GOT3 (cell line): Measurements from ENCODE around the gene ZBTB20.

Experiments
- DNase-seq: peaks from one replicate; lab custom pipeline; 2025; ENCODE audit warnings: mixed read lengths; lab: John Stamatoyannopoulos, UW

ZBTB20 gene

GRCh38 chr3:114527036-114527644, 619.9 kb downstream of the ZBTB20 start:
- no peak for DNase-seq

DNA sequence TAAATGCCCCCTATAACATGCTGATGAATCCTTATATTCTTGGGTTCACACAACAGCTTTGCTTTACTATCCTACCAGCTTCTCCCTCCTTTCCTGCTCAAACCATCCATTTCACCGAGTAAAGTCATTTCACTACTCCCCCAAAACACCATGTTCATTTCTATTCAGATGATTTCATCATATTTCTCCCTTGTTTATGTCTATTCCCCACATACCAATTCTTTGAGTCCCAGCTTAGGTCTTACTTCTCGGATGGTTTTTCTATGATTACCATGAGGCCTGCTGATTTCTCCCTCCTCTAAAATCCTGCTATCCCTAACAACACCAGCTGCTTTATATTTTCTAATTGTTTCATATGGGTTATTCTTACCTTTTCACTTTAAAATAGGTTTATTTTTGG, 621.8 kb downstream of the ZBTB20 start:
- no peak for DNase-seq

DNA sequence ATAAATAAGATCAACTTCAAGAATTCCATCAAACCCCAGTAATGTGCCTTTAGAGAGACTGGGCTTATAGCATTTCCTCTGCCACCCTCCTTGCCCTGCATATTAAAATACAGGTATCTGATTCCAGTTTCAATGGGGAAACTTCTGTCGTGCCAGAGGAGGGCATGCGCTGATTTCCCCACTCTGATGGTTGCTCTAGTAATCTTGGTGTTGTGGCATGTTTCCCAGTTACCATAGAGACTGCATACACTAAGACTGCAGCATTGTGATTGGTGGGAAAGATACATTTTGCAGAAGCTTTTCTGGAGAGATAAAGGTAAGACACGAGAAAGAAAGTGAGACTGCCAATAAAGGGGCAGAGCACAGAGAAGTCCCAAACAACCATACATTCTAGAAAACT, 627.7 kb downstream of the ZBTB20 start:
- no peak for DNase-seq

DNA sequence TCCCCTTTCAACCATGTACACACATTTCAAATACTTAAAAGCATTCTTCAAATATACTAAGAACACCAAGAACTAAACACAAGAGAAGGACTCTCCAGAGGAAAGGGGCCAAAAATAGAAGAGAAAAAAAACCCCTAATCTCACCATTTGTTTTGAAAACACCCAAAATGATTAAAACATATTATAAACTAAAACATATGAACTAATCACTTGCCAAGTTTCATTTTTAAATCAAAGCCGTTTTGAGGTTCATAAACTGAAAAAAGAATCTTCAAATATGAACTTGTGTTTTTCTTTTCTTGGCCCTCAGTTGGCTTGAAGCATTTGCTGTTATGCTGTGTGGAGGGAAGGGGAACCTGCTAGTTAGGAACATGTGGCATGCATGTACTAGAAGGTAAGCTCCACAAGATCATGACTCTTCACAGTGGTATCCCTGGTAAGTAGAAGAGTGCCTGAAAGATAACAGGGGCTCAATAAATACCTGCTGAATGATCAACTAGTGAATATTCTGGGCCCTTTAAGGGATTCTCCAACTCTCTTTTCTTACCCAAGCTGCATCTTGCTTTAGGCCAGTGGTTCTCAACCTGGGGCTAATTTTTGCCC, 628.8 kb downstream of the ZBTB20 start:
- DNase-seq: no peak

DNA sequence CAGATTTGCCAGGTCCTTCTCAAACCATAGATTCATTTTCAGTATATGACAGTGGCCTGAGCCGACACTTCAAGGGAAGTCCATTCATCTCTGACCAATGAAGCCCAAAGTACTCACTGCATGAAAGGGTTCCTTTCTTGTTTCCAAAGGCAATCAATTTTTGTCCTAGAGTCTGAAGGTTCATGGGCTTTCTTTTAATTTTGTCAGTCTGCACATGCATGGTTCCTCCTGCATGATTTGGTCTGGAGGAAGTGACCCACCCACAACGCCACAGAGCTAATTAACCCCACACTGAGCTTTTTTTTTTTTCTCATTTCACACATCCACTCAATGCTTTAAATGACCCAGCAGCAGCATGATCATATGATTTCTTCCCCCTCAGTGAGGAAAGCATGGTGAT, 636.9 kb downstream of the ZBTB20 start:
- DNase-seq: no peak

- DNase-seq: no peak
Measured at GRCh38 chr3:114509756-114510155, 637.3 kb downstream of the ZBTB20 start.

DNA sequence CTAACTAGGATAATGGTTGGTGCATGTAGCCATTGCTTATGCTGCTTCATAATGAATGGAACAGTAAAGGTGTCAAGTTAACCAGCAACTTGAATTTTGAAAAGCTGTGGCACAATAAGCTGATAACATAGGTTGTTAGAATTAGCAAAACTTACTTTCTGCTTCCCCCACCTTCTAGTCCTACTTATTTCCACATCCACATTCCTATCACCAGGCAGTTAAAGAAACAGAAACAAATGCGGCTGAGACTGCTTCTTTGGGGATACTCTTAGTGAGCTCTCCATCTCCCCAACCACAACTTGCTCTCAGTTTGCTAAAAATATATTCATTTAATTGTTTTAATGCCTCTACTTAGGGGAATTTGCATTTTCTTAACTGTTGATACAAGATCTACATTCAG, 638.1 kb downstream of the ZBTB20 start:
- no peak for DNase-seq

DNA sequence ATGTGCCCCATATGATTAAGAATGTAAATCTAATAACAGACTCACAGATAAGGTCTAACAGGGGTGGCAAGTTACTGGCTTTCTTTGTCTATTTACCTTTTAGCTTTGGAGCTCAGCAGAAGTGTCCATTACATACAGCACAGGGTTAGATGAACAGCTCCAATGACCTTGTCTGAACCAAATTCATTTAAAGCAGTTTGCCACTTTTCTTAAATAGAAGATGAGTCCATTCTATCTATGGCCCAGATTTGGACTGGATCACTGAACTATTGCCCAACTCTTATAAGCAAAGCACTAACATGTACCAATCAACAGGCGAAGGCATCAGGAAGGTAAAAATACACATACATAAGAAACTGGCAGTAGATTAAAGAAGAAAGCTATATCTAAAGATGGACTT, 638.9 kb downstream of the ZBTB20 start:
- no peak for DNase-seq

- no peak for DNase-seq
Measured at GRCh38 chr3:114506591-114507300, 640.3 kb downstream of the ZBTB20 start.

- DNase-seq: no peak
Measured at GRCh38 chr3:114504941-114505628, 642.0 kb downstream of the ZBTB20 start.

GRCh38 chr3:114502204-114502603, 644.9 kb downstream of the ZBTB20 start:
- DNase-seq: no peak

GRCh38 chr3:114499976-114500375, 647.1 kb downstream of the ZBTB20 start:
- no peak for DNase-seq

- no peak for DNase-seq
Measured at GRCh38 chr3:114498539-114499370, 648.3 kb downstream of the ZBTB20 start.

DNA sequence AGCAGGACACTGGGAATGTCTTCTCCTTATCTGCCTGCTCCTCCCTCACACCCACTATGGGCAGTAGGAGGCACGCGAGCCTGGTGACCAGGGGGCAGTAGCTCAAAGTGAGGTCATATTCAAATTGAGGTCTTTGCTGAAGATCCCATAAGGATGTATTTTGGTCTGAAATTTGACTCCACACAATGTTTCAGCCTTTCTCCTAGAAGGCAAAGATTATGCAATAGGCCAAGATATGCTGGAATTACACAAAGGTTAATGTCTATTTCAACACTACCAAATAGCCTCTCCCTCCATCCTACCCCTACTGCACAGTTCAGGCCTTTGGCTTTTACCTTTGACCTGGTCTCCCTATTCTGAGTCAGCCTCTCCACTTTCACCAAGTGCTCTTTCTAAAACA, 650.2 kb downstream of the ZBTB20 start:
- DNase-seq: no peak

DNA sequence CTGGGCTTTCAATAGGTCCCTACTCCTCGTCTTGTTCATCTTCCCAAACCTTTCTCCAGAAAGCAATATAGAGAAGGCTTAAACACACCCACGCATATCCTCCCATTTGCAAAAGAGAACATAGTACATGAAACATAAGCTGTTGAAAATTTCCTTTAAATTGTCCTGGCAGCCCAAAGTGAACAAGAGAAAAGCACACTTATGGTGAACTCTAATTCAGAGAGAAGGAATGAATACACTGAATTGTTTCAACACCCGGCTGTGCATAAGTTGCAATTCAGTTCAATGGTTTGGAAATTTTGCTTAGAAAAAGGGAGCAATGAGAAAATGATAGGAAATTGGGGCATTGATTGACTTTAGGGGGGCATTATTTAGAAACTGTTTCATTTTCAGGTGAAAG, 650.6 kb downstream of the ZBTB20 start:
- DNase-seq: no peak

DNA sequence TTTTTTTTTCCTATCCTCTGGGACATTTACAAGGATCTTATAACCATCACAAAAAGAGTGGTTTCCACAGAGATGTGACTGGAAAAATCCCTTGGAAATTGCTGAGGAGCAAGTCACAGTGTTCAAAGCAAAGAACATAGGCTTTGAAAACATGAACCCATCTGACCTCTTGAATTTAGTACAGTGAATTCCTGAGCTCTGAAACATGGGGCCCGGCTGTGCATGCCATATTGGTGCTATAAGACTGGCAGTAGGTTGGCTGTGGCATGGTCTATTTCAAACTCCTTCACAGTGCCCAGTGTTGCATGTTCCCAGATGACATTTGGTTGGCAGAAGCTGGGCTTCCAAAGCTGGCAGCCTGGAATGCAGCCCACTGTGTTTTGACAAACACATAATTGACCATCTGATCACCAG, 651.1 kb downstream of the ZBTB20 start:
- DNase-seq: no peak

DNA sequence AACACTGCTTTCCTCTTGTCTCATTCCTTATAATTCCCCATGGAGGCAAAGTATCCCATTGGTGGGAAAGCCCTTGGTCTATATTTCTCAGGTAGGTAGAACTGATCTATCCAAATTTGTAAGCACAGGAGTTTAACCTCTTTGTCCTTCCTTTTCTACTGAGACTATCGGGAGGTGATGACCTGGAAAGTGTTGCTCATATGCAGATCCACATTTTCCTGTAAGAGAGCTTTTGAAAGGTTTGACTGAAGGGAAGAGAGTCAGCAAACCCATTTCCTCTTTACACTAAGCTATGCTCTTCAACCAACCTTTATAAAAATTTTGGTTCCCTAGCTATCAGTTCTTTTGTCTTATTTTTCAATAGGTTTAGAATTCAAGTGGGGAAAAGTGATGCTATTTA, 652.6 kb downstream of the ZBTB20 start:
- no peak for DNase-seq

- DNase-seq: no peak
Measured at GRCh38 chr3:114490829-114491228, 656.3 kb downstream of the ZBTB20 start.

- no peak for DNase-seq
Measured at GRCh38 chr3:114487502-114487901, 659.6 kb downstream of the ZBTB20 start.

GRCh38 chr3:114484919-114485318, 662.2 kb downstream of the ZBTB20 start:
- no peak for DNase-seq

DNA sequence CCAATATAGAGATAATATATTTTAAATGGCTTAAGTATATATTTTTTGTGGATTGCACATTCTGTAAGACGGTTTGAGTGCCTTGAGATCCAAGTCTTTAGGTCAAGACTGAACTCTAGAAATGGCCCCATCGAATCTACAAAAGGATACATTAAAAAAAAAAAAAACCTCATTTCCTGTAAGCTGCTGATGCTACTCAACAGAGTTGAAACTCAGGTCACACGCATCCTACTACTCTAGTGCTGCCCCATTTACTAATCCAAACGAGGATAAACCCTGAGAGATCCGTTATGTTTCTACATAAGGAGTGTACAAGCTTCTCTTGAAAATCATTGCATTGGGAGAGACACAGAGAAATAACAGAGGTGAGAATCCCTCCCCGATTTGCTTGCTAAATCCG, 666.0 kb downstream of the ZBTB20 start:
- no peak for DNase-seq

GRCh38 chr3:114480442-114480841, 666.6 kb downstream of the ZBTB20 start:
- DNase-seq: no peak
